Measurements from ENCODE around the gene NAPSA. TPM values are rescaled to one million over a fixed set of nuclear protein-coding genes. Genes with fewer than 3 reads are reported as not detected.

NAPSA gene
- total and polyA plus RNA-seq, 9 of the 15 experiments (the other 6 are each of a cell fraction or from before 2014, with no cell fraction given) = 0.25 to 1.9 (median 0.69) TPM

DNA sequence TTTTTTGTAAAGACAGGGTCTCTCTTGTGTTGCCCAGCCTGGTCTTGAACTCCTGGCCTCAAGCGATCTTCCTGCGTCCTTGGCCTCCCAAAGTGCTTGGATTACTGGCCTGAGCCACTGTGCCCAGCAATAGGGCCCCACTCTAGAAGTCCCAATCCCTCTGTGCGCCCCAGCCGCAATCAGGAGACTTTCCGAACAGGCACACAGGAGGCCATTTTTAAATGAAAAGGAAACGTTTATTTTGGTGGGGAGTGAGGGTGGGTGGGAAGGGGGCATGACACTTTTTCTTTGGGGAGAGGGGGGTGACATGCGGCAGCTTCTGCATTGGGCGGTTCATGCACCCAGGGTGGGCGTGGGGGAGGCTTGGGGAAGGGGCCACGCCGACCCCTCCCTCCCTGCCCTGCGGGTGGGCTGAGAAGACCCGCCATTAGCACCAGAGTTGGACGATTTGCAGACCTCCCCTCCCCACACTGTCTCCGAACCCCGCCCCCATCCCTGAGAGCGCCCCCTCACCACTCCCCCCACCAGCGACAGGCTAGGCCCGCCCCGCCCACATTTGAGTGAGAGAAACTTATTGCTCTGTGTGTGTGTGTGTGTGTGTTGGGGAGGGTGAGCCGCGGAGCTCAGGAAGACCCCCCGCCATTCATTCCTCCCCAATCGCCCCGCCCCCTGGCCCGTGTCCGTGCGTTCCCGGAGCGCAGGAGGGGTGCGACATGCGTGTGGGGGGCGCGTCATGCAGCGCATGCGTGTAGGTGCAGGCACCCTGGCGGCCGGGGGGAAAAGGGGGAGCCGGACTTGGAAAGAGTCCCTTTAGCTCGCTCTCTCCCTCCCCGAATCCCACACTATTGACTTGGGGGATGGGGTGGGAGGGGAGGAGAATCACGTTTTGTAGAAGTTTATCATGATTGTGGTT, 53.5 kb downstream of the NAPSA start (continued):
- TF ChIP-seq, protein P1, sequence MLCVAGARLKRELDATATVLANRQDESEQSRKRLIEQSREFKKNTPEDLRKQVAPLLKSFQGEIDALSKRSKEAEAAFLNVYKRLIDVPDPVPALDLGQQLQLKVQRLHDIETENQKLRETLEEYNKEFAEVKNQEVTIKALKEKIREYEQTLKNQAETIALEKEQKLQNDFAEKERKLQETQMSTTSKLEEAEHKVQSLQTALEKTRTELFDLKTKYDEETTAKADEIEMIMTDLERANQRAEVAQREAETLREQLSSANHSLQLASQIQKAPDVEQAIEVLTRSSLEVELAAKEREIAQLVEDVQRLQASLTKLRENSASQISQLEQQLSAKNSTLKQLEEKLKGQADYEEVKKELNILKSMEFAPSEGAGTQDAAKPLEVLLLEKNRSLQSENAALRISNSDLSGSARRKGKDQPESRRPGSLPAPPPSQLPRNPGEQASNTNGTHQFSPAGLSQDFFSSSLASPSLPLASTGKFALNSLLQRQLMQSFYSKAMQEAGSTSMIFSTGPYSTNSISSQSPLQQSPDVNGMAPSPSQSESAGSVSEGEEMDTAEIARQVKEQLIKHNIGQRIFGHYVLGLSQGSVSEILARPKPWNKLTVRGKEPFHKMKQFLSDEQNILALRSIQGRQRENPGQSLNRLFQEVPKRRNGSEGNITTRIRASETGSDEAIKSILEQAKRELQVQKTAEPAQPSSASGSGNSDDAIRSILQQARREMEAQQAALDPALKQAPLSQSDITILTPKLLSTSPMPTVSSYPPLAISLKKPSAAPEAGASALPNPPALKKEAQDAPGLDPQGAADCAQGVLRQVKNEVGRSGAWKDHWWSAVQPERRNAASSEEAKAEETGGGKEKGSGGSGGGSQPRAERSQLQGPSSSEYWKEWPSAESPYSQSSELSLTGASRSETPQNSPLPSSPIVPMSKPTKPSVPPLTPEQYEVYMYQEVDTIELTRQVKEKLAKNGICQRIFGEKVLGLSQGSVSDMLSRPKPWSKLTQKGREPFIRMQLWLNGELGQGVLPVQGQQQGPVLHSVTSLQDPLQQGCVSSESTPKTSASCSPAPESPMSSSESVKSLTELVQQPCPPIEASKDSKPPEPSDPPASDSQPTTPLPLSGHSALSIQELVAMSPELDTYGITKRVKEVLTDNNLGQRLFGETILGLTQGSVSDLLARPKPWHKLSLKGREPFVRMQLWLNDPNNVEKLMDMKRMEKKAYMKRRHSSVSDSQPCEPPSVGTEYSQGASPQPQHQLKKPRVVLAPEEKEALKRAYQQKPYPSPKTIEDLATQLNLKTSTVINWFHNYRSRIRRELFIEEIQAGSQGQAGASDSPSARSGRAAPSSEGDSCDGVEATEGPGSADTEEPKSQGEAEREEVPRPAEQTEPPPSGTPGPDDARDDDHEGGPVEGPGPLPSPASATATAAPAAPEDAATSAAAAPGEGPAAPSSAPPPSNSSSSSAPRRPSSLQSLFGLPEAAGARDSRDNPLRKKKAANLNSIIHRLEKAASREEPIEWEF (CRISPR knock-in tag; IDR thresholded peaks at IDR 0.05) = no peak
- no peak for TF ChIP-seq PHF20 (IDR thresholded peaks at IDR 0.05; ENCODE audit: partially characterized antibody)
- TF ChIP-seq, protein P2, sequence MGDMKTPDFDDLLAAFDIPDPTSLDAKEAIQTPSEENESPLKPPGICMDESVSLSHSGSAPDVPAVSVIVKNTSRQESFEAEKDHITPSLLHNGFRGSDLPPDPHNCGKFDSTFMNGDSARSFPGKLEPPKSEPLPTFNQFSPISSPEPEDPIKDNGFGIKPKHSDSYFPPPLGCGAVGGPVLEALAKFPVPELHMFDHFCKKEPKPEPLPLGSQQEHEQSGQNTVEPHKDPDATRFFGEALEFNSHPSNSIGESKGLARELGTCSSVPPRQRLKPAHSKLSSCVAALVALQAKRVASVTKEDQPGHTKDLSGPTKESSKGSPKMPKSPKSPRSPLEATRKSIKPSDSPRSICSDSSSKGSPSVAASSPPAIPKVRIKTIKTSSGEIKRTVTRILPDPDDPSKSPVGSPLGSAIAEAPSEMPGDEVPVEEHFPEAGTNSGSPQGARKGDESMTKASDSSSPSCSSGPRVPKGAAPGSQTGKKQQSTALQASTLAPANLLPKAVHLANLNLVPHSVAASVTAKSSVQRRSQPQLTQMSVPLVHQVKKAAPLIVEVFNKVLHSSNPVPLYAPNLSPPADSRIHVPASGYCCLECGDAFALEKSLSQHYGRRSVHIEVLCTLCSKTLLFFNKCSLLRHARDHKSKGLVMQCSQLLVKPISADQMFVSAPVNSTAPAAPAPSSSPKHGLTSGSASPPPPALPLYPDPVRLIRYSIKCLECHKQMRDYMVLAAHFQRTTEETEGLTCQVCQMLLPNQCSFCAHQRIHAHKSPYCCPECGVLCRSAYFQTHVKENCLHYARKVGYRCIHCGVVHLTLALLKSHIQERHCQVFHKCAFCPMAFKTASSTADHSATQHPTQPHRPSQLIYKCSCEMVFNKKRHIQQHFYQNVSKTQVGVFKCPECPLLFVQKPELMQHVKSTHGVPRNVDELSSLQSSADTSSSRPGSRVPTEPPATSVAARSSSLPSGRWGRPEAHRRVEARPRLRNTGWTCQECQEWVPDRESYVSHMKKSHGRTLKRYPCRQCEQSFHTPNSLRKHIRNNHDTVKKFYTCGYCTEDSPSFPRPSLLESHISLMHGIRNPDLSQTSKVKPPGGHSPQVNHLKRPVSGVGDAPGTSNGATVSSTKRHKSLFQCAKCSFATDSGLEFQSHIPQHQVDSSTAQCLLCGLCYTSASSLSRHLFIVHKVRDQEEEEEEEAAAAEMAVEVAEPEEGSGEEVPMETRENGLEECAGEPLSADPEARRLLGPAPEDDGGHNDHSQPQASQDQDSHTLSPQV (IDR thresholded peaks at IDR 0.05) = no peak
- TF ChIP-seq ZSCAN32 (CRISPR knock-in tag; IDR thresholded peaks at IDR 0.05) = no peak
- TF ChIP-seq, protein P3, sequence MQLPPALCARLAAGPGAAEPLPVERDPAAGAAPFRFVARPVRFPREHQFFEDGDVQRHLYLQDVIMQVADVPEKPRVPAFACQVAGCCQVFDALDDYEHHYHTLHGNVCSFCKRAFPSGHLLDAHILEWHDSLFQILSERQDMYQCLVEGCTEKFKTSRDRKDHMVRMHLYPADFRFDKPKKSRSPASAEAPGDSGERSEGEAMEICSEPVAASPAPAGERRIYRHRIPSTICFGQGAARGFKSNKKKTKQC (CRISPR knock-in tag; IDR thresholded peaks at IDR 0.05) = no peak
- TF ChIP-seq BDP1 (IDR thresholded peaks at IDR 0.05; ENCODE audit: insufficient read depth, insufficient read length) = no peak
- no peak for TF ChIP-seq RB1 (IDR thresholded peaks at IDR 0.05; ENCODE audit: low read depth)
- TF ChIP-seq EWSR1 (IDR thresholded peaks at IDR 0.05; ENCODE audit: borderline replicate concordance, low read depth, partially characterized antibody) = no peak
- TF ChIP-seq NR3C1 (CRISPR knock-in tag; IDR thresholded peaks at IDR 0.05) = no peak
- TF ChIP-seq ZNF707 (CRISPR knock-in tag; conservative IDR thresholded peaks at IDR 0.05) = no peak
- peak; percentile 58 for TF ChIP-seq BHLHE40 (IDR thresholded peaks at IDR 0.05; ENCODE audit: low read length)
- no peak for TF ChIP-seq PRPF4 (IDR thresholded peaks at IDR 0.05; ENCODE audit: insufficient read depth, low read depth, low read length, poor library complexity, severe bottlenecking)
- TF ChIP-seq FOSL1 (tag; conservative IDR thresholded peaks at IDR 0.05) = no peak
- no peak for TF ChIP-seq ZFPM2 (CRISPR knock-in tag; IDR thresholded peaks at IDR 0.05)
- TF ChIP-seq ZNF316 (IDR thresholded peaks at IDR 0.05) = no peak
- no peak for TF ChIP-seq FOXK1 (CRISPR knock-in tag; IDR thresholded peaks at IDR 0.05; ENCODE audit: borderline replicate concordance)
- TF ChIP-seq, protein P4, sequence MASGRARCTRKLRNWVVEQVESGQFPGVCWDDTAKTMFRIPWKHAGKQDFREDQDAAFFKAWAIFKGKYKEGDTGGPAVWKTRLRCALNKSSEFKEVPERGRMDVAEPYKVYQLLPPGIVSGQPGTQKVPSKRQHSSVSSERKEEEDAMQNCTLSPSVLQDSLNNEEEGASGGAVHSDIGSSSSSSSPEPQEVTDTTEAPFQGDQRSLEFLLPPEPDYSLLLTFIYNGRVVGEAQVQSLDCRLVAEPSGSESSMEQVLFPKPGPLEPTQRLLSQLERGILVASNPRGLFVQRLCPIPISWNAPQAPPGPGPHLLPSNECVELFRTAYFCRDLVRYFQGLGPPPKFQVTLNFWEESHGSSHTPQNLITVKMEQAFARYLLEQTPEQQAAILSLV (tag; IDR thresholded peaks at IDR 0.05) = no peak

All from K562 (cell line).